Stimulated activated CD4-positive, alpha-beta T cell treated with anti-CD3 and anti-CD28 coated beads, Interleukin-15, amount 100 ng/mL, for 48 hours (primary cell): ENCODE results near the gene EPN2.

Experiments
- DNase-seq, 2 donors: peaks; one replicate each; pipeline ENCODE4 v3.0.0-alpha.2; 2020; ENCODE audit warnings: low read depth in 2 of 2

Gene EPN2

DNA sequence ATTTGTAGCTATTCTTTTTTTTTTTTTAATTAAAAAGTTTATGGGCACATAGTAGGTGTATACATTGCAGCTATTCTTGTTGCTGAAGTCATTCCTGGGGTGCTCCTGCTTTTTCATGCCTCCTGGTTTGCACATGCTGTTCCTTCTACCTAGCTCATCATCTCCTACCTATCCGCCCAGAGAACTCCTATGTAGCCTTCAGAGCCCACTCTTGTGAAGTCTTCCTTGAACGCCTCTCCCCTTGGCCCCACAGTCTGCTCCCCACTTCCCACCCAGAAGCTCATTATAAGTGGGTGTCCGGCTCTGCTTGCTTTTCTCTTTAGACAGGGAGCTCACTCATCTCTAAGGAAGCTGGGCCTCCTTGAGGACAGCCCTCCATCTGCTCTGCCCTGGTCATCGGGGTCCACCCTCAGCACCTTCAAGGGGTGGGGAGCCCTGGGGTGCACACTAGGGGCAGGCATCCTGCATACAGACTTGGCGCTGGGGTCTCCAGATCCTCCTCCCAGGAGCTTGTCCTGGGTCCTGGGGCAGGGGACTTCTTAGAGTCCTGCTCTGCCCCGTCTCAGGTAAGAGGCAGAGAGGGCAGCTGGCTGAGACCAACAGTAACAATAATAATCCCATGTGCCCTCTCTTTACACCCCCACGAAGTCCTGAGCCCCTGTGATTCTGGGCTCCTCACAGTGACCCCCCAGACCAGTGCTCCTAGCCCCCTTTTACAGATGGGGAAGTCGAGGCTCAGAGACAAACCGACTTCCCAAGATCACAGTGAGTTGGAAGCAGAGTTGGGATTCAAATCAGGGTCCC lies 128.9 kb downstream of the EPN2 start:
- DNase-seq, result no peak

DNA sequence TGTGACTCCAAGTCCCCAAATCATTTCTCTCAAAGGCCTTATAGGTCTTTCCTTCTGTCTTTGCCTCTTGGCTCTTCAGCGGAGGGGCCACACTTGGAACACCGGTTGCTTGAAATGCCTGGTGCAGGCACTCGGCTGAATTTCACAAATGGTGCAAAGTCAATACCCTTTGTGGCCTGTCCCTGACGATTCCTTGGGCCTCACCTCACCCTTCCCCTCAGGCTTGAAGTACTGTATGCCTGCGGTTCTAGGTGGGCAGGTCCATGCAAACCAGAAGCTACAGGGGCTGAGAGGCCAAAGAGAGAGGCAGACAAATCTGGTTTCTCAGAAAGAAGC lies 129.4 kb downstream of the EPN2 start:
- DNase-seq, result no peak

DNA sequence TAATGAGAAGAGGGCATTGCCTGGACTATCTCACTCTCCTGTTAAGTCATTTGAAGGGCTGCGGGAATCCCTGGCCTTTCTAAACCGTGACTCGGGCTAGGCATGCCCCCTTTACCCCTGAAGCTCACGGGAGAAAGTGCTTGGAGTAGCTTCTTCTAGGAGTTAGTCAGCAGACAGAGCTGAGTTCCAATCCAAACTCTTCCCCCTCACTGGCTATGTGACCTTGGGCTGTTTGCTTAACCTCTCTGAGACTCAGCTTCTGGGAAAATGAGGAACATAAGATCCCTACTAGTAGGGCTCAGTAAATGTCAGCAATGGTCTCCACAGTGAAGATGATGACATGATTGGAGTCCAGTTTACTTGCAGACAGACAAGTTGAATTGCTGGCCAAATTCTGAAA lies 131.1 kb downstream of the EPN2 start:
- DNase-seq, result no peak

DNA sequence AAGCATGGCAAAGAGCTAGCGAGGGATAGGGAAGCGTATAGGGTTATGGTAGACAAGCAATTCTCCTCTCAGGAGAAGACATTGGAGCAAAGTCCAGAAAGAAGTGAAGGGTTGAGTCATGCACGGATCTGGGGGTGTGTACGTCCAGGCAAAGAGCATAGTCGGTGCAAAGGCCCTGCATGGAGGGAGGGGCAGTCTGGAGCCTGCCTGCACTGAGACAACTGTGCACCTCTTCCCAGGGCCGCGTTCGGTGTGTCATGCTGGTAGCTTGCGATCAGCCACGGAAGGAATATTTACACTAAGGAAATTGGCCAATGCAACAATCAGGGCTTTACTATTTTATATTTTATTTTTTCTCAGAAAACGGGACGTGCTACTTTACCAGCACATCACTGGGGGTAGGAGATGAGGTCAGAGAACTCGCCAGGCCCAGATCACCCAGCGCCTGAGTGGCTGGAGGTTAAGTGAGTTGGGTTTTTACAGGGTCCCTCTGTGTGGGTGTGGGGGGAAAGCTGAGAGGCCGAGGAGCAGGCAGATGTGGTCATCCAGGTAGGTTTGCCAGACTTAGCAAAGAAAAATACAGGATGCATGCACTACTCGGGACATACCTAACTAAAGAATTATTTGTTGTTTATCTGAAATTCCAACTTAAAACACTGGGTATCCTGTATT lies 132.1 kb downstream of the EPN2 start:
- DNase-seq, result no peak

DNA sequence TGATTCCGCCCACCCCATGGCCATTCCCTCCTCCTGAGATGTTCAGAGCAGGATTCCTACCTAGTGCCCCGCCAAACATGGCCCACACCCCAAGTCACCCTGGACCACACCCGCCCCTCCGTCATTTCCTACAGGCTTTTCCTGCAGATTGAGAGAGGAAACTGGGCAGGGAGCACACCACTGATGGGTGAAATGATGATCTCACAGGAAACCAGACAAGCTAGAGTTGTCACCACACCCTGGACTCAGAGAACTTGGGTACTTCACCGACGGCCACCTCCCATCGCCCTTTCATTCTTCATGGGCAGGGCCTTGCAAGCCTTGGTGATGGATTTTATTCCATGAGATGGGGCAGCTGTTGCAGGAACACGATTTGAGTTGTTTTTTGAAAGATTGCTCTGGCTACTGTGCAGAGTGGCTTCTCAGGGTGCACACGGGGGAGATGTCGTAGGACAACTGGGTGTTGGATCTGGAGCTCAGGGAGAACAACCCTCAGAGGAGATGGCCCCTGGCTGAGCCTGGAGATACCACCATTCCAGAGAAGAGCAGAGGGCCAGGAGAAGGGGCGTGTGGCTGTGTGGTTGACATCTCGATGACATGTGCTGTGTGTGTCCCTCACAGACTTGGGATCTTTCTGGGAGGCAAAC lies 132.8 kb downstream of the EPN2 start:
- DNase-seq, result no peak

DNA sequence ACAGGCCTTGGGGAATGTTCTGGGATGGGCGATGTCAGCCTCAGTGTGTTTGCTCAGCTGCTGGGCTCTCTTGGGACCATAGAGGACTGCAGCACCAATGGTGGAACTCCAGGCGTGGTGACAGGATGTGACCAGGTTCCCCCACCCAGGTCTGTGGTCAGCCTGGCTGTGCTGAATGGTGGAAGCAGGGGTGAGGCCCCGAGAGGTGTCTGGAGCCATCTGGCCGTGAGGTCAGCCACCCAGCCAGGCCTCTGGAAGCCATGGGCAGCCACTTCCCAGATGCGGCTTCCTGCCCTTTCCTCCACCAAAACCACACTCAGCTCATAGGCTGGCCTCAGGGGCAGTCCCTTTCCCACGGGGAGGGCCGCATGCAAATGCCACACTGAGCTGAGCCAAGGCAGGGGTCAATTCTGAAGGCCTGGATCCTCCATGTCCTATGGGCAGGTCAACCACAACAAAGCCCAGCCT lies 133.4 kb downstream of the EPN2 start:
- DNase-seq, result no peak

DNA sequence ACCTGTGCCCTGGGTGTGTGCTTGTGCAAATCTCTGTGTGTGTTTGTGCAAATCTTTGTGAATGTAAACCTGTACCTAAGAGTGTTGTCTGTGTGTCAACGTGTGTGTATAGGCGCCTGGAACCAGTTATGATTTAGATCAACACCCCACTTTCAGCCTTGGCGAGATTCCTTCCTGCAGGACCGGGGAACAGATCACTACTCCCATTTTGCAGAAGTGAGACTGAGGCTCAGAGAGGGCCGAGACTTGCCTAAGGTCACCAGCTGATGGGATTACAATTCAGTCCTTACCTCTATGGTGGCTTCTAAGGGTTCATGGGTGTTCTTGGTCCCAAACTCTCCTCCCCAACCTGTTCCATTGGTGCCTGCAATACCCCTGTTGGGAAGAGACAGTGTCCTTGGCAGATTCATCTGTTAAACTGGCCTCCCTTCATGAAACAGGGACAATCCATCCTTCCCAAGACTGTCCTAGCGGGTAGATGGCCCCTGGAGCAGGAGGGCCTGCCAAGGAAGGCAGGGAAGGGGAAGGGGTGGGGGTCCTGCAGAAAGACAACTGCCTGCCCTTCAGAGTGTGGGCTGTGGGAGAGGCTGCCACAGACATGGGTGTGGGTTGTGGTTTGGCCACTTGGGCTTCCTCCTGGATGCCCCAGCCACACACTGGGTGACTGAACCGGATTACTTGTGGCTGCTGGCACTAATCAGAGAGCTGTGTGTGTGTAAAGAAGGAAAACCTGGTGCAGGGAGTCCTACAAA lies 134.3 kb downstream of the EPN2 start:
- no peak for DNase-seq

DNA sequence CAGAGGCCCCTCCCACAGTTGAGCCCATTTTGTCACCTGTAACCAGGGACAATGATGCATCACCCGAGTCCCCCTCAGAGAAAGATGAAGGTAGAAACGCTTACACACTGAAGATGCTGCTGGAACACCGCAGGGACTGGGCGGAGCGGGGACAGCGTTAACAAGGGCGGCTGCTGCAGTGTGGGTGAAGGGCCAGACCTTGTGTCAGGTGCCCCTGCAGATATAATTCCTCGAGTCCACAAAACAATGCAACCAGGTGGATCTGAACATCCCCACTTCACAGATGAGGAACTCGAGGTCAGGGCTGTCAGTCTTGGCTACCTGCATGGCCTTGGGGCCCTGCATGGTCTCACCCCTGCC lies 134.8 kb downstream of the EPN2 start:
- no peak for DNase-seq

DNA sequence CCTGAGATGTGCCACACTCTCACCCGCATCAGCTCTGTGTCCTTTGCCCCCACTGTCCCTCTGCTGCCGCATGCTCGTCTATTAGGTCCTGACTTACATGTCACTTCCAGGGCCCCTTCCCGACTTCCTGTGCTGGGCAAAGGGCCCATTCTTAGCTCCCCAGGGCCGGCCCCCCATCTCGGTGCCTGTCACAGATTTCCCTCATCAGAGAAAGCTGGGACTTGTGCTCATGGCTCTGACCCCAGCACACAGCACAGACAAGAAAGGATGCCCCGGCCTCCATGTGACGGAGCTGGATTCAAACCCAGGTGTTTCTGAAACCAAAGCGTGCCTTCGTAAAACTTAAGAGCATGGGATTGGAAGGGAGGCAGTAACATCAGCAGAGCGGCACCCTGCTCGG lies 135.3 kb downstream of the EPN2 start:
- DNase-seq, result no peak

DNA sequence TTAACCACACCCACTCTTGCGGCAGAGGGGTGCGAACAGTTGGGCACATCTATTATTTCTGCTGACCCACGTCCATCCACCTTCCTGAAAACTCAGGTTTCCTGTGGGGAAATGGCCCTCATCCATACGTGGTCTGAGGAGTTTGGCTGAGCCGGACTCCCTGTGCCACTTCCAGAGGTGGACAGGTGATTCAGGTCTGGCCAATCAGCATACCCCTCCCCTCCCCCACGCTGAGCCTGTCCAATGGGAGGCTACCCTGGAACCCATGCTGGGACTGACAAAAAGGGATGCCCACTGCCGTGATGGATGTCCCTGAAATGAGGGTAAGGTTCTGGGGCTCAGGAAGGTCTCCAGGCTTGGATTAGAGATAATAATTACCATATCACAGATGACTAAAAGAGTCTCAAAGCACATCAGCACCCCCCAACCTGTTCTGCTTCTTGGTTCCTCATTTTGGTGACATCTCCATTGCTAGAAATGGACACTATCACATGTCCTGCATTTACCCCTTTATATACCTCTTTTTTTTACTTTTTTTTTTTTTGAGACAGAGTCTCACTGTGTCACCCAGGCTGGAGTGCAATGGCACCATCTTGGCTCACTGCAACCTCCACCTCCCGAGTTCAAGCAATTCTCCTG lies 135.8 kb downstream of the EPN2 start:
- no peak for DNase-seq

DNA sequence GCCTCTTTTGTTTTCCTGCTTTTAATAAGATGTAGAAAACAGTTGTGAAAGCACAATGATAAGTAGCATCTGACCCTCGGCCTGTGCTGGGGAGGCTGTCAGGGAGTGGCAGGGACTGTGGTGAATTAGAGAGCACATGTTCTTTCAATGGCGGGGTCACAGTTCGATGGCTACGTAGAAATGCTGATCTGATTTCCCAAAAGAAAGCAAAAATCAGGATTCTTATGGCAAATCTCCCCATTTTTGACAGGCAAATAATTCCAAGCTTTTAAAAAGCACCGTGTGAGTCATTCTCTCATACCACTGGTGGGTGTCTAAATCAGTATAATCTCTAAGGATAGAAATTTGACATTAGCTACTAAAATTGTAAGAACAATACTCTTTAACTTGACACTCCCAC lies 137.0 kb downstream of the EPN2 start:
- no peak for DNase-seq

DNA sequence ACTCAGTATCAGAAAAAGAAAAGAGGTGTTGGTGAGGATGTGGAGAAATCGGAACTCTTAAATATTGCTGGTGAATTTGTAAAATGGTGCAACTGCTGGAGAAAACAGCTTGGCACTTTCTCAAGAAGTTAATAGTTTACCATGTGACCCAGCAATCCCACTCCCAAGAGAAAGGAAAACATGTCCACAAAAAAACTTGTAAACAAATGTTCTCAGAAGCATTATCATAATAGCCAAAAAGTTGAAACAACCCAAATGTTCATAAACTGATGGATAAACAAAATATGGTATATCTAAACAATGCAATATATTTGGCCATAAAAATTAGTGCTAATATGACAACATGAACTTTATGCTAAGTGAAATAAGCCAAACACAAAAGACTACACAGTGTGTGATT lies 138.6 kb downstream of the EPN2 start:
- DNase-seq, result no peak

DNA sequence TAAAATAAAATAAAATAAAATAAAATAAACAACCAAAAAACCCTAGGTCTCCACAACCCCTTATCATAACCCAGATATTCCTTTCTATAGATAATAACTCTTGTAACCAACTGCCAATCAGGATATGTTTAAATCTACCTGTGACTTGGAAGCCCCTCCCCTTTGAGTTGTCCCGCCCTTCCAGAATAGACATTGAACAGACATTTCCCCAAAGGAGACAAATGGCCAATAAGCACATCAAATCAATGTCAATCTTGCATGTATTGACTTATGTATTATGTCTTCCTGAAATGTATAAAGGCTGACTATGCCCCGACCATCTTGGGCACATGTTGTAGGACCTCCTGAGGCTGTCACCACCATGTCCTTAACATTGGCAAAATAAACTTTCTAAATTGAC lies 139.6 kb downstream of the EPN2 start:
- no peak for DNase-seq

DNA sequence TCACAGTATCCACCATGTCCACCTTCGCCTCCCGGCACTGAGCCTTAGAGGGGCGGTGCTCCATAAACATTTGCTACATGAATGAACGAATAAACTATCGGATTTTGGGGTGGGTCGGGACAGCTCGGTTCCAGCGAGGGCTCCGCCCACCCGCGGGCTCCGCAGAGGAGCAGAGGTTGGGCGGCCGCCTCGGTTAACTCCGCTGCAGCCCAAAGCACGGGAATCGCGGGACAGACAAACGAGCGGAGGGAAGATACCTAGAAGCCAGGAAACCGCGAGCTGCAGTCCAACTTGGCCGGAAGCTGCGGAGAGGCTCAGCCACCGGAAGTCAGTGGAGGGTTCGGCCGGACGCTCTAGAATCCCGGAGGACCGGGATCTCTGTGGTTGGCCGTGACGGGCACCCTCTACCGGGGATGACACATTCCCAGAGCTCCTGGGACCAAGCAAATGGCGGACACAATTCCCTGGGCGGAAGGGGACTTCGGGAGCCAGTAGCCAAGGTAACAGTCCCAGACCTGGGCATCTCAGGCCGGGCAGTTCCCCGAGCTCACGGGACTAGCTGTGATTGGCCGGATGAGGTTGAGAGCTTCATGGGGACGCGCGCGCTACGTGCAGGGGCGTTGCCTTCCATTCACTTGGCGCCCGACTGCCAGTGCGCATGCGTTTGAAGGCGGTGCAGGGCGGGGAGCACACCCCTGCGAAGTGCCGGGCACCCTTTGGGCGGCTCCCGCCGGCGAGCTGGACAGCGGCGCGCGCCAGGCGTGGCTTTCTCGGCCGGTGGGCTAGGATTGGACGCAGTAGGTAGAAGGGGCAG lies 140.6 kb downstream of the EPN2 start:
- peak; percentile 90 to 94 for DNase-seq

DNA sequence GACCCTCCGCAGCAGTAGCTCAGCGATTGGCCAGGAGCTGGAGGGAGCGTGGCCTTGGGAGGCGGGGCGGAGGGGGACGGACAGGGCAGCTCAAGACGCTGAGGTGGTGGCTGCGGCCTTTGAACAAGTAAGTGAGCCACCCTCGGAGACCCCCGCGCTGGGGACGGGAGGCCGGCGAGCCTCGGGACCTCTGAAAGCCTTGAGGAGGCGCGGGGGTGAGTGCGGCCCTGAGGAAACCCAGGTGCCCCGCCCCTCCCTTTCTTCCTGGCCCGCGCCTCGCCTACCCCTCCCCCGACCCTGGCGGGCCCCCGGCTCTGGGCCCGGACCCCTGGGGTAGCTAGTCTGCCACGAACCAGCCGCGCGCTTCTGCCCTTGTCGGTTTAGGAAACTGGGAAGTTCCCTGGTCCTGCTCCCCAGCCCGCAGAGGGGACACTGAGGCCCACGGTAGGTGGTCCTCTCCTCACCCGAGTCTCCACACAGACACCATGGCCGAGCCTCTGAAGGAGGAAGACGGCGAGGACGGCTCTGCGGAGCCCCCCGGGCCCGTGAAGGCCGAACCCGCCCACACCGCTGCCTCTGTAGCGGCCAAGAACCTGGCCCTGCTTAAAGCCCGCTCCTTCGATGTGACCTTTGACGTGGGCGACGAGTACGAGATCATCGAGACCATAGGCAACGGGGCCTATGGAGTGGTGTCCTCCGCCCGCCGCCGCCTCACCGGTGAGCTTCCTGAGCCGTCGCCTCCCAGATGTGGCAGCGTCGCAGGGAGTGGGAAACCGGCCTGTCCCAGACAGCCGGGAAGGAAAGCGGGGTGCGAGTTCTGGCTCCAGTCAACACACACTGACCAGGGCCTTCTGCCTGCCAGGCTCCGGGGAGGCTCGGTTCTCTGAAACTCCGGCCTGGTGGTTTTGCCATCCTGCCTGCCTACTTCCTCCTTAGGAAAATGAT lies 141.5 kb downstream of the EPN2 start, which contains the start of gene MAPK7:
Gene MAPK7 (plus strand): TSS at position 83 of the 945 bp plus-strand sequence. CDS start 403 bp downstream, at position 486.
- no peak for DNase-seq

DNA sequence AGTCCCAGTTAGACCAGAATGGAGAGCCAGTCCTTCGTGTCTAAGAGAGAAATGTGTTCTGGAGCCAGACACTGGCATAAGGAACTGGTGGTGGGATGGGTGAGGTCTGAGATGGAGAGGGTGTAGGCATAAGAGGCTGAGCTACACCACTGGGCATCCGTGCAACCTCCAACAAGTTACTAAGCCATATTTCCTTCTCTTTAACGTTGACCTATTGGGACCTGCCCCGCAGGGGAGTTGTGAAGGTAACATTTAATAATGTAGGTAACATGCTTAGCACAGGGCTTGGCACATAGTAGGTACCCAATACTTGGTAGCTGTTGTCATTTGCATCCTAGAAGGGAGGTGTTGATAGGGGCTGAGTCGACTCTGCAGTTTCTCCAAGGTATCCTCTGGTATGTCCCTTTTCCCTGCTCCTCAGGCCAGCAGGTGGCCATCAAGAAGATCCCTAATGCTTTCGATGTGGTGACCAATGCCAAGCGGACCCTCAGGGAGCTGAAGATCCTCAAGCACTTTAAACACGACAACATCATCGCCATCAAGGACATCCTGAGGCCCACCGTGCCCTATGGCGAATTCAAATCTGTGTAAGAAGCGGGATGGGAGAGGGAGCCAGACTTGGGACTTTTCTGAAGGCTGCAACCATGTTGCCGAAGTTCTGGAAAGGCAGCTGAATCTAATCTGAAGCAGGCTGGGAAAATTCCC lies 142.3 kb downstream of the EPN2 start:
- DNase-seq, result no peak

DNA sequence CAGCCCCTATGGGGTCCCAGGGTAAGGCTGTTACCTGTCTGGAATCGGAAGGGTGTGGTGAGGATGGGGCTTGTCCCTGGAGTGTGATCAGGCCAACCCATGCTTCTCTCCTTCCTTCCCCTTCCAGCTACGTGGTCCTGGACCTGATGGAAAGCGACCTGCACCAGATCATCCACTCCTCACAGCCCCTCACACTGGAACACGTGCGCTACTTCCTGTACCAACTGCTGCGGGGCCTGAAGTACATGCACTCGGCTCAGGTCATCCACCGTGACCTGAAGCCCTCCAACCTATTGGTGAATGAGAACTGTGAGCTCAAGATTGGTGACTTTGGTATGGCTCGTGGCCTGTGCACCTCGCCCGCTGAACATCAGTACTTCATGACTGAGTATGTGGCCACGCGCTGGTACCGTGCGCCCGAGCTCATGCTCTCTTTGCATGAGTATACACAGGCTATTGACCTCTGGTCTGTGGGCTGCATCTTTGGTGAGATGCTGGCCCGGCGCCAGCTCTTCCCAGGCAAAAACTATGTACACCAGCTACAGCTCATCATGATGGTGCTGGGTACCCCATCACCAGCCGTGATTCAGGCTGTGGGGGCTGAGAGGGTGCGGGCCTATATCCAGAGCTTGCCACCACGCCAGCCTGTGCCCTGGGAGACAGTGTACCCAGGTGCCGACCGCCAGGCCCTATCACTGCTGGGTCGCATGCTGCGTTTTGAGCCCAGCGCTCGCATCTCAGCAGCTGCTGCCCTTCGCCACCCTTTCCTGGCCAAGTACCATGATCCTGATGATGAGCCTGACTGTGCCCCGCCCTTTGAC lies 143.5 kb downstream of the EPN2 start:
- no peak for DNase-seq

DNA sequence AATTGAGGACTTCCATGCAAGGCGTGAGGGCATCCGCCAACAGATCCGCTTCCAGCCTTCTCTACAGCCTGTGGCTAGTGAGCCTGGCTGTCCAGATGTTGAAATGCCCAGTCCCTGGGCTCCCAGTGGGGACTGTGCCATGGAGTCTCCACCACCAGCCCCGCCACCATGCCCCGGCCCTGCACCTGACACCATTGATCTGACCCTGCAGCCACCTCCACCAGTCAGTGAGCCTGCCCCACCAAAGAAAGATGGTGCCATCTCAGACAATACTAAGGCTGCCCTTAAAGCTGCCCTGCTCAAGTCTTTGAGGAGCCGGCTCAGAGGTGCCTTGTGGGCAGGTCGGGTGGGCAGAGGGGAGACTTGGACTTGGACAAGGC lies 144.2 kb downstream of the EPN2 start:
- DNase-seq, result no peak
